Upper lobe of left lung (tissue), 6 donors: ENCODE results near the gene GRID1. TPM values are rescaled to one million over a fixed set of nuclear protein-coding genes. Genes with fewer than 3 reads are reported as not detected.
"Not testable (repeated sequence)": the region's sequence is repeated elsewhere in the genome, so short reads cannot be mapped to it uniquely, and the experiment has no call there.

Source experiments
- ATAC-seq, 2 donors: fragments of 200-7000 bp; cut with Tn5 transposase; one replicate each; pipeline ENCODE4 v1.9.1; 2022; ENCODE audit warnings: mild to moderate bottlenecking in 2 of 2, moderate library complexity in 2 of 2; ENCODE audit not compliant: low FRiP score in 2 of 2
- DNase-seq, 2 donors: peaks; one replicate each; pipeline ENCODE4 v3.0.0-alpha.2; 2019 to 2020
- H3K27ac ChIP-seq, 4 donors: fragments of 200-600 bp; sonication (generic); one replicate each; pipeline ENCODE4 v1.5.1; 2016 to 2019
- H3K27me3 ChIP-seq, 4 donors: fragments of 200-600 bp; sonication (generic); one replicate each; pipeline ENCODE4 v1.5.1; 2017 to 2019
- H3K36me3 ChIP-seq, 4 donors: fragments of 200-600 bp; sonication (generic); one replicate each; pipeline ENCODE4 v1.5.1; 2016 to 2019
- H3K4me1 ChIP-seq, 4 donors: fragments of 200-600 bp; sonication (generic); one replicate each; pipeline ENCODE4 v1.5.1; 2018 to 2019
- H3K4me3 ChIP-seq, 4 donors: fragments of 200-600 bp; sonication (generic); one replicate each; pipeline ENCODE4 v1.5.1; 2017 to 2019; ENCODE audit warnings: mild to moderate bottlenecking in 2 of 4, moderate library complexity in 1 of 4
- H3K9me3 ChIP-seq, 4 donors: fragments of 200-600 bp; sonication (generic); one replicate each; pipeline ENCODE4 v1.5.1; 2018 to 2019
- EP300 ChIP-seq, 4 donors: sonication (generic); formaldehyde crosslinking; IDR thresholded peaks; one replicate each; pipeline ENCODE4 v1.5.1; 2017; ENCODE audit warnings: antibody characterized with exemption in 4 of 4, control low read depth in 2 of 4
- POLR2A ChIP-seq, 4 donors: fragments of 450-650 bp; IDR thresholded peaks; one replicate each; pipeline ENCODE4 v1.5.1; 2016 to 2017; ENCODE audit warnings: antibody characterized with exemption in 4 of 4, mild to moderate bottlenecking in 2 of 4
- POLR2AphosphoS5 ChIP-seq, 2 donors: sonication (generic); formaldehyde crosslinking; IDR thresholded peaks; one replicate each; pipeline ENCODE4 v1.5.1; 2017; ENCODE audit warnings: antibody characterized with exemption in 2 of 2
- WGBS, 2 donors: methylation state at CpG; one replicate each; pipeline ENCODE4 v1.1.5; 2017 to 2018; 5-methylcytosine and 5-hydroxymethylcytosine counted together
- total RNA-seq, 6 donors: library from RNA; depleted of rRNA in 4 of 6; stranded (reverse); fragments of >200 nt in 4 of 6; gene quantifications; one replicate each; pipeline versions ENCODE4 v1.1.0 to v1.2.1, GENCODE V29; 2016 to 2021
- TF ChIP-seq, protein P1 (sequence below), 6 experiments: fragments of 450-650 bp in 4 of 6; fragments of 200-600 bp in 2 of 6; sonication (generic) in 2 of 6; IDR thresholded peaks; one replicate each; pipeline ENCODE4 v1.5.1; 2016 to 2019; ENCODE audit warnings: antibody characterized with exemption in 6 of 6
- donor health status: DM: no; HTN: no; CAD: no; lungs with moderate emphysema.
- donor health status: DM: no; HTN: yes; CAD: no; lungs with severe emphysema.

GRID1 gene
- total RNA-seq, 6 donors from 2014 or later: 1.5 to 5.2 (median 3.2) TPM

- DNase-seq (no peak), ATAC-seq (no peak)
- no peaks in the 10 kb centered on the region for H3K27me3 ChIP-seq
- H3K4me1 ChIP-seq: no peaks in the 10 kb centered on the region
- H3K4me3 ChIP-seq: no peak overlapping the region
- H3K27ac ChIP-seq: no peak overlapping the region
- 67 to 77% methylated on average over 10 of the region's 10 CpGs for WGBS, 2 donors
- H3K9me3 ChIP-seq: no peaks in the 10 kb centered on the region
- TF ChIP-seq, protein P1, sequence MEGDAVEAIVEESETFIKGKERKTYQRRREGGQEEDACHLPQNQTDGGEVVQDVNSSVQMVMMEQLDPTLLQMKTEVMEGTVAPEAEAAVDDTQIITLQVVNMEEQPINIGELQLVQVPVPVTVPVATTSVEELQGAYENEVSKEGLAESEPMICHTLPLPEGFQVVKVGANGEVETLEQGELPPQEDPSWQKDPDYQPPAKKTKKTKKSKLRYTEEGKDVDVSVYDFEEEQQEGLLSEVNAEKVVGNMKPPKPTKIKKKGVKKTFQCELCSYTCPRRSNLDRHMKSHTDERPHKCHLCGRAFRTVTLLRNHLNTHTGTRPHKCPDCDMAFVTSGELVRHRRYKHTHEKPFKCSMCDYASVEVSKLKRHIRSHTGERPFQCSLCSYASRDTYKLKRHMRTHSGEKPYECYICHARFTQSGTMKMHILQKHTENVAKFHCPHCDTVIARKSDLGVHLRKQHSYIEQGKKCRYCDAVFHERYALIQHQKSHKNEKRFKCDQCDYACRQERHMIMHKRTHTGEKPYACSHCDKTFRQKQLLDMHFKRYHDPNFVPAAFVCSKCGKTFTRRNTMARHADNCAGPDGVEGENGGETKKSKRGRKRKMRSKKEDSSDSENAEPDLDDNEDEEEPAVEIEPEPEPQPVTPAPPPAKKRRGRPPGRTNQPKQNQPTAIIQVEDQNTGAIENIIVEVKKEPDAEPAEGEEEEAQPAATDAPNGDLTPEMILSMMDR (IDR thresholded peaks at IDR 0.05): no peak
- no peak for TF ChIP-seq EP300 (IDR thresholded peaks at IDR 0.05)
- no peak for TF ChIP-seq POLR2A (IDR thresholded peaks at IDR 0.05)
- no peak for TF ChIP-seq POLR2AphosphoS5 (IDR thresholded peaks at IDR 0.05)
- no peaks in the 10 kb centered on the region for H3K36me3 ChIP-seq
Measured at GRCh38 chr10:86176850-86177536, 189.6 kb downstream of the GRID1 start.

DNA sequence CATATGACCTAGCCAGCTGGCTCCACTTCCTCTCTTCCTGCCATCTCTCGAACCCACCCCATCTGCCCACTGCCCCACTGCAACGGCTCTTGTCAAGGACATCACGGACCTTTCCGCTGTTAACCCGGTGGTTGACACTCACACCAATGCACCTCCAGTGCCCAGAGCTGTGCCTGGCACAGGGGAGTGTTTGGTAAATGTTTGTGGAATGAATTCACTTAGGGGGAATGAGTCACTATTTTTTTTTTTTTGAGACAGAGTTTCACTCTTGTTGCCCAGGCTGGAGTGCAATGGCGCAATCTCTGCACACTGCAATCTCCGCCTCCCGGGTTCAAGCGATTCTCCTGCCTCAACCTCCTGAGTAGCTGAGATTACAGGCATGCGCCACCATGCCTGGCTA, 191.1 kb downstream of the GRID1 start:
- not testable (repeated sequence) for DNase-seq, H3K27ac ChIP-seq, ATAC-seq, H3K27me3 ChIP-seq, H3K36me3 ChIP-seq, H3K4me3 ChIP-seq, H3K4me1 ChIP-seq, H3K9me3 ChIP-seq
- 92 to 94% methylated on average over 10 of the region's 10 CpGs for WGBS, 2 donors

DNA sequence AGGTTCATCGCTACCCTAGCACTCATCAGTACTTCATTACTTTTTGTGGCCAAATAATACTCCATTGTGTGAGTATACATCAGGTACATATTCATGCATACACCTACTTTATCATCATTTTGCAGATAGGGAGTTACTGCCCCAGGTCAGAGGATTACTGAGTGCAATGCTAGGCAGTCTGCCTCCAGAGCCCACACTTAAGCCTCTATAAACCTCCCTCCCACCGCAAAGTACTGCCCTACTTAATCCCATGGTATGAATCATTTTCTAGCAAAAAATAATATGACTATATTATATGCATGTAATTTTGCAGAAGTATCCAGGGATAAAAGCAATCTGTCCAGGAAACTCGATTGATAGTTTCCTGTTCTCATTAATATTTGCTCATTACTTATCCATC, 194.3 kb downstream of the GRID1 start:
- ATAC-seq (no peak), DNase-seq (no peak)
- H3K36me3 ChIP-seq: no peaks in the 10 kb centered on the region
- no peak overlapping the region for H3K27ac ChIP-seq
- TF ChIP-seq EP300 (IDR thresholded peaks at IDR 0.05): no peak
- no peak for TF ChIP-seq POLR2A (IDR thresholded peaks at IDR 0.05)
- no peak for TF ChIP-seq POLR2AphosphoS5 (IDR thresholded peaks at IDR 0.05)
- TF ChIP-seq, protein P1 (IDR thresholded peaks at IDR 0.05): no peak
- no peaks in the 10 kb centered on the region for H3K27me3 ChIP-seq
- H3K4me3 ChIP-seq: no peak overlapping the region
- no peaks in the 10 kb centered on the region for H3K4me1 ChIP-seq
- 83 to 84% methylated on average over 3 of the region's 3 CpGs for WGBS, 2 donors
- H3K9me3 ChIP-seq: no peaks in the 10 kb centered on the region

DNA sequence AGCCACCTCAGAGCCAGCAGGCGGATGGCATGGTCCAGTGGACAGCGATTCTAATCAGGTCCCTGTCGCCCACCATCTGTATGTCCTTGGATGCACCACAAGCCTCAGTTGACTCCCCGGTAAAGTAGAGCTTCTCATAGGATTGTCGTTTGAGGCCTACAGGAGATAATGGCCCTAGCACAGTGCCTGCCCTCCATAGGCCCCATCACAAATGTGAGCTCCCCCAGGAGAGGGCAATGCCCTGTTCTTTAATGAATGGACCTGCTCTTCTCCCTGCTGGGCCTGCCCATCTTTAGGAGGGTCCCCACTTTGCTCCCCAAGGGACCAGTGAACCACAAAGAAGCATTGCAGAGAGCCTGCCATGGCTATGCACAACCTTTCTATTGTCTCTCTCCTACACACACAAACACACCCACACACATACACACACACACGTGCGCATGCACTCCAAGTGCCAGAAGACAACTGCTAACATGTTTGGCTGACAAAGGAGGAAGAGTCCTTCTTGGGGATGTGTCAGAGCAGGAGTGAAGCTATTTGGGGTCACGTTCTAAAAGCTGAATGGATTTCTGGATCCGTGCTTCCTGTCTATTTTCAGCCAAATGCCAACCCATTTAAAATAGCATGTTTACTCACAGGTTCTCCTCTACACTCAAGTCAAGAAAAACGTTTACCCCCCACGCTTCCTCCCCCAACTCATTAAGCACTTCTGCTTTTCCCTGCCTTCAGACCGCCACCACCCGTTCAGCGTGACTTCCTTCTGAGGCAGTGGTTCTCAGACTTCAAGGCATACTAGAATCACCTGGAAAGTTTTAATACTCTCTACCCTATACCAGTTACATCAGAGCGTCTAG, 196.1 kb downstream of the GRID1 start:
- ATAC-seq: no peak
- no peak for TF ChIP-seq POLR2AphosphoS5 (IDR thresholded peaks at IDR 0.05)
- TF ChIP-seq, protein P1 (IDR thresholded peaks at IDR 0.05): no peak
- TF ChIP-seq POLR2A (IDR thresholded peaks at IDR 0.05): no peak
- no peak for TF ChIP-seq EP300 (IDR thresholded peaks at IDR 0.05)
- Histone ChIP-seq H3K36me3 (no peaks in the 10 kb centered on the region), H3K27ac (no peak overlapping the region), H3K4me1 (no peaks in the 10 kb centered on the region), H3K4me3 (no peak overlapping the region), H3K9me3 (no peaks in the 10 kb centered on the region), H3K27me3 (no peaks in the 10 kb centered on the region)
- 49 to 65% methylated on average over 10 to 15 of the region's 15 CpGs for WGBS, 2 donors
- DNase-seq: no peak

DNA sequence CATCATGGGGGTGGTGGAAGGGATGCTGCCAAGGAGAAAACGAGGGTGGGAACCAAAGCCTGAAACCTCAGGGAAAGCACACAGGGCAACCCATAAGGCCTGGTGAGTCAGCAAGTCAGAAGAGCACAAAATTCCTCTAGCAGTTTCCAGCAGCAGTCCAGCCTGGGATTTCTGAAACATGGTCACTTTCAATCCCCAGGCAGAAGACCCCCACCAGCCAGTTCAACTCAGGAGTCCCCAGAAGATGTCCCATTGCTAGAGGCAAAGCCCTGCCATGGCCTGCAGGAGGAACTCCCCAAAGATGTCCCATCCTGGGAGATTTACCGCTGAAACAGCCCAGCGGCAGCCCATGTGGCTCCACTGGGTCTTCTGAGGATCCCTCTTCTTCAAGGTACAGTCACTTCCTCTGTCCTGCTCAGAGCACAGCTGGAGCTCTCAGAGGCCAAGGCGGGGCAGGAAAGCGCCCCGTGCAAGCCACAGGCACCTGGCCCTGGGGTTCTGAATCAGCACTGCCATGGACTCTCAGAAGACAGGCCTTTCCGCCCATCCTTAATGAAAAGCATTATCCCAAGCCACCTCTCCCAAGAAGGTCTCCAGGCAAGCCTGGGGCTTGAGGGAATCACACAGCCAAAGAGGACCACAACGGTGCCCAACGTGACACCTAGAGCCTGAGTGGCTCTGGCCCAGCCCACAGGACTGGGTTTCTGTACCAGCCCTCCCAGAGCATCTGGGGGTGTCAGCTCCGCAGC, 196.9 kb downstream of the GRID1 start:
- no peak for ATAC-seq
- H3K9me3 ChIP-seq: no peaks in the 10 kb centered on the region
- no peaks in the 10 kb centered on the region for H3K27me3 ChIP-seq
- H3K4me3 ChIP-seq: no peak overlapping the region
- H3K36me3 ChIP-seq: no peaks in the 10 kb centered on the region
- H3K4me1 ChIP-seq: no peaks in the 10 kb centered on the region
- TF ChIP-seq, protein P1 (IDR thresholded peaks at IDR 0.05): no peak
- TF ChIP-seq POLR2A (IDR thresholded peaks at IDR 0.05) (no peak), EP300 (IDR thresholded peaks at IDR 0.05) (no peak), POLR2AphosphoS5 (IDR thresholded peaks at IDR 0.05) (no peak)
- WGBS, 2 donors: 86 to 87% methylated on average over 6 to 7 of the region's 10 CpGs
- peak in 1 of 2 donors; percentile 40 for DNase-seq
- H3K27ac ChIP-seq: no peak overlapping the region
